K562 (cell line): ENCODE data around the gene SAT2. TPM values are rescaled to one million over a fixed set of nuclear protein-coding genes. Genes with fewer than 3 reads are reported as not detected.
A peak's percentile ranks its signal among the peaks of the same experiment; 100 is the strongest.

Source experiments
- ETV1 ChIP-seq: fragments of 450-650 bp; conservative IDR thresholded peaks from 2 replicates; pipeline ENCODE4 v1.6.1; 2016; ENCODE audit warnings: missing genetic modification characterization, control low read depth, low read depth, missing compliant biosample characterization
- EZH2 ChIP-seq: IDR thresholded peaks from 2 replicates; pipeline ENCODE4 v1.6.1; 2012; ENCODE audit warnings: low read depth, mild to moderate bottlenecking, inconsistent platforms, low read length, borderline replicate concordance
- FOXM1 ChIP-seq, 2 experiments: fragments of 450-650 bp in 1 of 2; sonication (generic) in 1 of 2; formaldehyde crosslinking in 1 of 2; IDR thresholded peaks; 2 replicates each; pipeline versions ENCODE4 v1.6.1 to v1.9.0; 2017 to 2022; ENCODE audit warnings: low read depth in 2 of 2, mild to moderate bottlenecking in 2 of 2, missing genetic modification reagents in 1 of 2, moderate library complexity in 1 of 2
- HES1 ChIP-seq: fragments of 450-650 bp; IDR thresholded peaks from 2 replicates; pipeline ENCODE4 v1.6.1; 2016; ENCODE audit warnings: low read depth, mild to moderate bottlenecking, moderate library complexity
- ILF3 ChIP-seq: fragments of 450-650 bp; IDR thresholded peaks from 2 replicates; pipeline ENCODE4 v1.6.1; 2018; ENCODE audit warnings: antibody characterized with exemption, mild to moderate bottlenecking, moderate library complexity, borderline replicate concordance
- NCOA1 ChIP-seq: fragments of 450-650 bp; IDR thresholded peaks from 2 replicates; pipeline ENCODE4 v1.6.1; 2016; ENCODE audit warnings: low read depth
- TCFL5 ChIP-seq: fragments of 250-450 bp; sonication (Bioruptor Pico); conservative IDR thresholded peaks from 2 replicates; pipeline ENCODE4 v1.6.1; 2021; ENCODE audit warnings: mild to moderate bottlenecking, moderate library complexity, matching md5 sums
- ZBTB33 ChIP-seq: sonication (generic); formaldehyde crosslinking; IDR thresholded peaks from 2 replicates; pipeline ENCODE4 v1.8.1; 2023; ENCODE audit warnings: mild to moderate bottlenecking, missing genetic modification reagents
- ZBTB8A ChIP-seq: fragments of 450-650 bp; IDR thresholded peaks from 2 replicates; pipeline ENCODE4 v1.6.1; 2018; ENCODE audit warnings: mild to moderate bottlenecking, moderate library complexity; ENCODE audit not compliant: partially characterized antibody
- ZFP91 ChIP-seq: sonication (generic); formaldehyde crosslinking; IDR thresholded peaks from 2 replicates; pipeline ENCODE4 v1.8.0; 2022; ENCODE audit warnings: mild to moderate bottlenecking, missing genetic modification reagents
- ZKSCAN3 ChIP-seq: fragments of 250-450 bp; sonication (Bioruptor Pico); IDR thresholded peaks from 2 replicates; pipeline ENCODE4 v1.4.0; 2020
- ZNF668 ChIP-seq: fragments of 250-450 bp; sonication (Bioruptor Pico); IDR thresholded peaks from 2 replicates; pipeline ENCODE4 v1.8.0; 2022; ENCODE audit warnings: mild to moderate bottlenecking, inconsistent platforms
- ZNF695 ChIP-seq: fragments of 450-650 bp; formaldehyde crosslinking; IDR thresholded peaks from 2 replicates; pipeline ENCODE4 v1.4.0; 2020; ENCODE audit warnings: mild to moderate bottlenecking, moderate library complexity
- polyA plus RNA-seq, 8 experiments: library from polyadenylated mRNA; depleted of rRNA in 4 of 8; stranded (reverse) in 5 of 8; unstranded in 3 of 8; fragments of >200 nt; fragmentation: Nextera tagmentation in 2 of 8; fragmentation: Illumina TruSeq in 1 of 8; extraction: Ambion mirVana in 2 of 8; extraction: Trizol in 1 of 8; gene quantifications; 2 replicates each; pipeline versions ENCODE4 v1.2.1 to v1.2.3, GENCODE V29; 2011 to 2014; ENCODE audit warnings: inconsistent platforms in 1 of 8, missing spikeins in 1 of 8
- total RNA-seq, 7 experiments: library from RNA; depleted of rRNA in 6 of 7; stranded (reverse); fragments of >200 nt in 6 of 7; fragmentation: Illumina TruSeq in 2 of 7; extraction: Trizol in 2 of 7; gene quantifications; 2 replicates each; pipeline versions ENCODE4 v1.2.1 to v1.2.3, GENCODE V29; 2011 to 2021; ENCODE audit warnings: low replicate concordance in 1 of 7

The SAT2 gene
- total and polyA plus RNA-seq, 9 of the 15 experiments (the other 6 are each of a cell fraction or from before 2014, with no cell fraction given), result 2.0 to 8.0 (median 5.3) TPM

- TF ChIP-seq ZFP91 (CRISPR knock-in tag), result no peak
- no peak for TF ChIP-seq TCFL5
- TF ChIP-seq ZBTB33, result 0 out of 2 replicates have a peak, but pooled peaks have one; percentile 13
- TF ChIP-seq ILF3, result peak; percentile 86; the same call in 1 of the 2 replicates
- no peak for TF ChIP-seq HES1
- TF ChIP-seq ETV1, result peak; percentile 20; the same call in 1 of the 2 replicates
- TF ChIP-seq ZBTB8A, result no peak
- TF ChIP-seq FOXM1 (IDR thresholded peaks at IDR 0.05; ENCODE audit: low read depth), result no peak
- no peak for TF ChIP-seq FOXM1 (CRISPR knock-in tag; IDR thresholded peaks at IDR 0.05; ENCODE audit: low read depth)
- no peak for TF ChIP-seq ZKSCAN3
- TF ChIP-seq EZH2, result no peak
- no peak for TF ChIP-seq NCOA1
- TF ChIP-seq ZNF668, result no peak
- TF ChIP-seq ZNF695 (CRISPR knock-in tag), result no peak
These were observed 48.4 kb downstream of the SAT2 start, which contains the start of gene CD68 (continued) for GRCh38 chr17:7579001-7579833.
